Measurements from ENCODE around the gene TFEB.

GRCh38 chr6:41663568-41663967 is 71.8 kb downstream of the TFEB start:
- TF ChIP-seq CUX1 (IDR thresholded peaks at IDR 0.05; ENCODE audit: insufficient replicate concordance, low read depth, low read length) (no peak), EZH2 (IDR thresholded peaks at IDR 0.05; ENCODE audit: borderline replicate concordance, control insufficient read depth, low read depth, low read length) (no peak), CTCF (IDR thresholded peaks at IDR 0.05 in 2 of 3, conservative IDR thresholded peaks at IDR 0.05 in 1 of 3; ENCODE audit: control insufficient read depth in 2 of 3, extremely low read depth in 1 of 3, insufficient read depth in 1 of 3, low read depth in 3 of 3, low read length in 3 of 3) (no peak), SRF (IDR thresholded peaks at IDR 0.05; ENCODE audit: low read depth in 2 of 2, low read length in 2 of 2) (no peak), POLR2A (IDR thresholded peaks at IDR 0.05; ENCODE audit: low read depth, low read length) (no peak), RFX5 (IDR thresholded peaks at IDR 0.05; ENCODE audit: low read depth, low read length) (no peak), CBFB (IDR thresholded peaks at IDR 0.05; ENCODE audit: low read depth) (no peak), SMAD1 (IDR thresholded peaks at IDR 0.05; ENCODE audit: low read depth, partially characterized antibody) (no peak), POLR2AphosphoS2 (IDR thresholded peaks at IDR 0.05; ENCODE audit: low read depth, low read length) (no peak), ELK1 (IDR thresholded peaks at IDR 0.05; ENCODE audit: low read depth, low read length) (no peak)
- TF ChIP-seq, protein P1, sequence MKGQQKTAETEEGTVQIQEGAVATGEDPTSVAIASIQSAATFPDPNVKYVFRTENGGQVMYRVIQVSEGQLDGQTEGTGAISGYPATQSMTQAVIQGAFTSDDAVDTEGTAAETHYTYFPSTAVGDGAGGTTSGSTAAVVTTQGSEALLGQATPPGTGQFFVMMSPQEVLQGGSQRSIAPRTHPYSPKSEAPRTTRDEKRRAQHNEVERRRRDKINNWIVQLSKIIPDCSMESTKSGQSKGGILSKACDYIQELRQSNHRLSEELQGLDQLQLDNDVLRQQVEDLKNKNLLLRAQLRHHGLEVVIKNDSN (IDR thresholded peaks at IDR 0.05; ENCODE audit: borderline replicate concordance, extremely low read length, insufficient read depth, low read depth, low read length), result no peak

Measured in GM12878 (cell line).